Measurements from ENCODE around the gene EPHA8.

The EPHA8 gene

GRCh38 chr1:22585471-22585870, 22.2 kb downstream of the EPHA8 start:
- no peak overlapping the region for H3K4me3 ChIP-seq (ENCODE audit: control insufficient read depth, low read depth, low read length)
- DNase-seq (ENCODE audit: low read depth): no peak
- no peak for TF ChIP-seq CTCF (conservative IDR thresholded peaks at IDR 0.05; ENCODE audit: control insufficient read depth, insufficient read depth, low read depth, low read length)

GRCh38 chr1:22586356-22587130, 23.3 kb downstream of the EPHA8 start:
- no peak for TF ChIP-seq CTCF (conservative IDR thresholded peaks at IDR 0.05; ENCODE audit: control insufficient read depth, insufficient read depth, low read depth, low read length)
- no peak overlapping the region for H3K4me3 ChIP-seq (ENCODE audit: control insufficient read depth, low read depth, low read length)
- DNase-seq (ENCODE audit: low read depth): no peak

GRCh38 chr1:22587247-22587646, 24.0 kb downstream of the EPHA8 start:
- H3K4me3 ChIP-seq (ENCODE audit: control insufficient read depth, low read depth, low read length): no peak overlapping the region
- DNase-seq (ENCODE audit: low read depth): no peak
- TF ChIP-seq CTCF (conservative IDR thresholded peaks at IDR 0.05; ENCODE audit: control insufficient read depth, insufficient read depth, low read depth, low read length): no peak

GRCh38 chr1:22588899-22589422, 25.7 kb downstream of the EPHA8 start:
- no peak for TF ChIP-seq CTCF (conservative IDR thresholded peaks at IDR 0.05; ENCODE audit: control insufficient read depth, insufficient read depth, low read depth, low read length)
- H3K4me3 ChIP-seq (ENCODE audit: control insufficient read depth, low read depth, low read length): no peak overlapping the region
- no peak for DNase-seq (ENCODE audit: low read depth)

- H3K4me3 ChIP-seq (ENCODE audit: control insufficient read depth, low read depth, low read length): no peak overlapping the region
- no peak for TF ChIP-seq CTCF (conservative IDR thresholded peaks at IDR 0.05; ENCODE audit: control insufficient read depth, insufficient read depth, low read depth, low read length)
- DNase-seq (ENCODE audit: low read depth): no peak
These were observed 28.3 kb downstream of the EPHA8 start for GRCh38 chr1:22591576-22591975.

GRCh38 chr1:22592051-22592450, 28.8 kb downstream of the EPHA8 start:
- DNase-seq (ENCODE audit: low read depth): no peak
- TF ChIP-seq CTCF (conservative IDR thresholded peaks at IDR 0.05; ENCODE audit: control insufficient read depth, insufficient read depth, low read depth, low read length): no peak
- H3K4me3 ChIP-seq (ENCODE audit: control insufficient read depth, low read depth, low read length): no peak overlapping the region

Data from fibroblast of mammary gland (primary cell).